NCI-H446 treated with DMSO at 0.1 percent for 48 hours (cell line): ENCODE results near the gene IL17F.

Experiments used
- DNase-seq: peaks from one replicate; lab custom pipeline; 2025; lab: John Stamatoyannopoulos, UW

Gene IL17F

GRCh38 chr6:52189974-52190373 is 54.3 kb downstream of the IL17F start:
- no peak for DNase-seq

GRCh38 chr6:52187098-52187497 is 57.2 kb downstream of the IL17F start:
- no peak for DNase-seq
